Measurements from ENCODE around the gene SORCS2.

DNA sequence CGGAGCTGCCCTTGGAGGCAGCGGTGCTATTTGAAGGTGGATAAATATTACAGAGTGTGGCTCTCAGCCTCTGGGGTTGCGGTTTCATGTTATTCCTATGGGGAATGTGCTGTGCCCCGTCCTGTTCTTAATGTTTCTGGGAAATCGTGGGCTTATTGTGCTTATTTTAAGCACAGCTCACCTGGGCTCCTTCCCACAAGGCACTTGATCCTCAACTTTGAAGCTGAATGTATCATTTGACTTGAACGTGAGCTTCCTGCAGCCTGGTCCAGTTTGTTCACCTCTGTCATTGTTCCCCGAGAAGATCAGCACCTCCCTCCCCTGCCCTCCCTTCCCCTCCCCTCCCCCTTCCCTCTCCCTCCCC lies 3.9 kb downstream of the SORCS2 start:
- TF ChIP-seq GATA2 (IDR thresholded peaks at IDR 0.05; ENCODE audit: low read depth, low read length): no peak
- TF ChIP-seq GATA3 (IDR thresholded peaks at IDR 0.05; ENCODE audit: low read depth, low read length): no peak

Data from SH-SY5Y (cell line).